Activated T-cell treated with anti-CD3 and anti-CD28 coated beads, Interleukin-2, amount 50 U/mL, for 24 hours (primary cell): Measurements from ENCODE around the gene NT5M.

Experiments used
- DNase-seq: peaks from one replicate; pipeline ENCODE4 v3.0.0-alpha.2; 2020
- H3K27ac Mint-ChIP-seq: 2 replicates; pipeline ENCODE4 v1.8.0; 2020; ENCODE audit warnings: mild to moderate bottlenecking, mixed read lengths
- H3K27me3 Mint-ChIP-seq: 2 replicates; pipeline ENCODE4 v1.8.0; 2020; ENCODE audit warnings: mixed read lengths
- H3K36me3 Mint-ChIP-seq: 2 replicates; pipeline ENCODE4 v1.8.0; 2020; ENCODE audit warnings: low read depth, mixed read lengths
- H3K4me1 Mint-ChIP-seq: 2 replicates; pipeline ENCODE4 v1.8.0; 2020; ENCODE audit warnings: low read depth, mixed read lengths
- H3K4me3 Mint-ChIP-seq: 2 replicates; pipeline ENCODE4 v1.8.0; 2020; ENCODE audit warnings: mild to moderate bottlenecking, moderate library complexity, mixed read lengths
- H3K9me3 Mint-ChIP-seq: 2 replicates; pipeline ENCODE4 v1.8.0; 2020; ENCODE audit warnings: mixed read lengths

Gene NT5M

DNA sequence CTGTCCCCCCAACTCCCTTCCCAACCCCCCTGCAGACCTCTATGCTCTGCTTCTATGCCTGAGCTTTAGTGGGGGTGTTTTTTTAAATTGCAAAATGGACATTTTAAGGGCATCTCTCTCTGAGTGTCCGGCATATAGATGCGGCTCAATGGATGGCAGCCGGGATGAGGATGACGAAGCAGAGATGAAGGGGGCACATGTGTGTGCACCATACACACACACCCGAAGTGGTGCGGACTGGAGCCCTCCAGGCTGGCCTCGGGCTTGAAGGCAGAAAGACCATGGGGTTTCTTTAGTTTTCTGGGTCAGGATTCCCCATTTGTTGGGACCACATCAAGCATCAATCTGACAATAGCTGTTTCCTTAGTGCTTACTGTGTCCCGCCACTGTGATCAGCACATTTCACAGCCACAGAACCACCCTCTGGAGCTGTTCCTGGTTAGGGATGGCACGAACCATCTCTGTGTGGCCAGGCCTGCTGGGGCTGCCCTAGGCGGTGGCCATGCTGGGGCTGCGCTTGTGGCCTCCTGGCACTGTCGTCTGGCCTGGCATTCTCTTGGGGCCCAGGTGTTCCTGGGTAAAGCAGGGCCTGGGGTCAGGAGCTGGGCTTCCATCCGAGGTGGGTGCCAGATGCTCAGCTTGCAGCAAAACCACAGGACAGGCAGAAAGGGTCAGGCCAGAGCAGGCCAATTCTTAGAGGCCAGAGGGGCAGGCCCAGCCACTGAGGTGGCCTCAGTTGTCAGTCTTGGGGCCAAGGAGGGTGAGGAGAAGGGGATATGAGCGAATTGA is 49.9 kb downstream of the NT5M start:
- H3K27ac Mint-ChIP-seq: no peak overlapping the region
- no peaks in the 10 kb centered on the region for H3K36me3 Mint-ChIP-seq
- no peak for DNase-seq
- H3K9me3 Mint-ChIP-seq: no peaks in the 10 kb centered on the region
- no peak overlapping the region for H3K4me3 Mint-ChIP-seq
- peaks cover 4% of the 10 kb centered on the region for H3K4me1 Mint-ChIP-seq
- H3K27me3 Mint-ChIP-seq: no peaks in the 10 kb centered on the region

DNA sequence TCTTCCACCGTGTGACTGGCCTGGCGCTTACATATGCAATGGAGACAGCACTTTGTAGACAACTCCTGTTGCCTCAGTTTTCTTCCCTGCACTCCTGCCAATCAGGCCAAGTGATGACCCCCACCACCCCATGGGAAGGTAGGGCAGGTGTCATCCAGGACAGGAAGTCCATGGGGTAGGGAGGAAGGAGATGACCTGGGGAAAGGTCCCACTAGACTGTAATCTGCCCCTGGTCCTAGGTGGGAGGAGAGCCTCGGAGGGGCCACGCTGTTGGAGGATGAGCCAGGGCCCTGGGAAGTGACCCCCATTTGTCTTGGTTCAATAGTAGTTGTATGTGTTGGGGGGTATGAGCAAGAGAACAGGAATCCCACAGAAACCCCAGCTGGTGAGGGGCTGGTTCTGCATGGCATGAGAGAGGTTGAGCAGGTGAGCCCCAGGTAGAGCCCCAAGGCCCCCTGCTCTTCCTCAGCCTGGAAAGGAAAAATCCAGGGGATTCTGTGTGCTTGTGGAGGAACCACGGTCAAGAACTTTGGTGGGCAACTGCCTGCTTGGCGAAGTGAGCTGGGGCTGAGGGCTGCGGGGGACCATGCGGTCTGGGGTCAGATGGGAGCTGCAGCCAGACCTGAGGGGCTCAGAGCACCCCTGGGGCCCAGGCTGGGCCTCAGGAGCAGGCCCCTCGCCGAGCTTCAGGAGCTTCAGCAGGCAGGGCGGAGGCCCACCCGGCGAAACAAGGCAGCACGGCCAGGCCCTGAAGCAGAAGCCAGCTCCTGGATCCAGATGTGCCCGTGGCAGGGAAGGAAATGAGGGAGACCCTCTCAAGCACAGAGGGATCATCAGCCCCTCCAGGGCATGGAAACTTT is 50.7 kb downstream of the NT5M start:
- H3K4me1 Mint-ChIP-seq: peaks cover 4% of the 10 kb centered on the region
- no peak overlapping the region for H3K27ac Mint-ChIP-seq
- no peak for DNase-seq
- H3K27me3 Mint-ChIP-seq: no peaks in the 10 kb centered on the region
- no peaks in the 10 kb centered on the region for H3K9me3 Mint-ChIP-seq
- no peaks in the 10 kb centered on the region for H3K36me3 Mint-ChIP-seq
- H3K4me3 Mint-ChIP-seq: no peak overlapping the region

- DNase-seq: peak; percentile 83
- no peaks in the 10 kb centered on the region for H3K27me3 Mint-ChIP-seq
- H3K4me1 Mint-ChIP-seq: peaks cover 4% of the 10 kb centered on the region
- H3K36me3 Mint-ChIP-seq: no peaks in the 10 kb centered on the region
- no peak overlapping the region for H3K4me3 Mint-ChIP-seq
- H3K27ac Mint-ChIP-seq: no peak overlapping the region
- H3K9me3 Mint-ChIP-seq: peaks cover 2% of the 10 kb centered on the region
Observed at GRCh38 chr17:17354560-17355349, 51.6 kb downstream of the NT5M start.

DNA sequence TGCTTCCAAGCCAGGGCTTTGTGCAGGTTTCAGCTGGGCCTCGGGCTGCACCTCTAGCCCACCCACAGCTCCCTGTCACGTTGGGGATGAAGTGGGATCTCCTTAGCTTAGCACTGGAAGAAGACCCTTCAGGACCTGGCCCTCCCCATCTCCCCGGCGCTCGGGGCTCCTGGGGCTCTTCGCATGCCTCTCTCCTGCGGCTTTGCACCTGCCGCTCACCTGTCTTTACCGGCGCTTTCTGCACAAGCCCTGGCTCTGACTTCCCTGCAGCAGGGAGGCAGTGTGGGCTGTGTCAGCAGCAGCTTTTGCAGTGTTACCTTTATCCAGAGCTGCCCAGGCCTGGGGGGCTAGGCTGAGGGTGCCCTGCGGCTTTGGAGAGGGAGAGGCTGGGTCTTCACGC is 52.3 kb downstream of the NT5M start:
- DNase-seq: no peak
- H3K4me3 Mint-ChIP-seq: no peak overlapping the region
- H3K9me3 Mint-ChIP-seq: peaks cover 6% of the 10 kb centered on the region
- no peaks in the 10 kb centered on the region for H3K27me3 Mint-ChIP-seq
- H3K36me3 Mint-ChIP-seq: no peaks in the 10 kb centered on the region
- H3K27ac Mint-ChIP-seq: no peak overlapping the region
- H3K4me1 Mint-ChIP-seq: peaks cover 4% of the 10 kb centered on the region

GRCh38 chr17:17356149-17356930 is 53.2 kb downstream of the NT5M start:
- Mint-ChIP-seq H3K9me3 (peaks cover 6% of the 10 kb centered on the region), H3K36me3 (no peaks in the 10 kb centered on the region), H3K27me3 (no peaks in the 10 kb centered on the region), H3K27ac (no peak overlapping the region), H3K4me3 (no peak overlapping the region), H3K4me1 (peaks cover 4% of the 10 kb centered on the region)
- peak; percentile 80 for DNase-seq

GRCh38 chr17:17356931-17357270 is 53.7 kb downstream of the NT5M start:
- Mint-ChIP-seq H3K9me3 (peaks cover 6% of the 10 kb centered on the region), H3K27me3 (no peaks in the 10 kb centered on the region), H3K4me3 (no peak overlapping the region), H3K4me1 (peaks cover 4% of the 10 kb centered on the region), H3K36me3 (no peaks in the 10 kb centered on the region), H3K27ac (no peak overlapping the region)
- DNase-seq: no peak

GRCh38 chr17:17358060-17358751 is 55.0 kb downstream of the NT5M start:
- Mint-ChIP-seq H3K9me3 (peaks cover 6% of the 10 kb centered on the region), H3K36me3 (no peaks in the 10 kb centered on the region), H3K4me1 (peaks cover 4% of the 10 kb centered on the region), H3K27me3 (no peaks in the 10 kb centered on the region), H3K4me3 (no peak overlapping the region), H3K27ac (no peak overlapping the region)
- no peak for DNase-seq

- Mint-ChIP-seq H3K4me1 (peaks cover 4% of the 10 kb centered on the region), H3K27me3 (no peaks in the 10 kb centered on the region), H3K27ac (no peak overlapping the region), H3K4me3 (no peak overlapping the region), H3K36me3 (no peaks in the 10 kb centered on the region), H3K9me3 (peaks cover 6% of the 10 kb centered on the region)
- DNase-seq: no peak
Observed at GRCh38 chr17:17358866-17359265, 55.7 kb downstream of the NT5M start.

GRCh38 chr17:17359271-17359670 is 56.1 kb downstream of the NT5M start:
- H3K4me1 Mint-ChIP-seq: peaks cover 4% of the 10 kb centered on the region
- H3K27me3 Mint-ChIP-seq: no peaks in the 10 kb centered on the region
- no peak overlapping the region for H3K27ac Mint-ChIP-seq
- DNase-seq: no peak
- no peaks in the 10 kb centered on the region for H3K36me3 Mint-ChIP-seq
- no peak overlapping the region for H3K4me3 Mint-ChIP-seq
- H3K9me3 Mint-ChIP-seq: peaks cover 6% of the 10 kb centered on the region

DNA sequence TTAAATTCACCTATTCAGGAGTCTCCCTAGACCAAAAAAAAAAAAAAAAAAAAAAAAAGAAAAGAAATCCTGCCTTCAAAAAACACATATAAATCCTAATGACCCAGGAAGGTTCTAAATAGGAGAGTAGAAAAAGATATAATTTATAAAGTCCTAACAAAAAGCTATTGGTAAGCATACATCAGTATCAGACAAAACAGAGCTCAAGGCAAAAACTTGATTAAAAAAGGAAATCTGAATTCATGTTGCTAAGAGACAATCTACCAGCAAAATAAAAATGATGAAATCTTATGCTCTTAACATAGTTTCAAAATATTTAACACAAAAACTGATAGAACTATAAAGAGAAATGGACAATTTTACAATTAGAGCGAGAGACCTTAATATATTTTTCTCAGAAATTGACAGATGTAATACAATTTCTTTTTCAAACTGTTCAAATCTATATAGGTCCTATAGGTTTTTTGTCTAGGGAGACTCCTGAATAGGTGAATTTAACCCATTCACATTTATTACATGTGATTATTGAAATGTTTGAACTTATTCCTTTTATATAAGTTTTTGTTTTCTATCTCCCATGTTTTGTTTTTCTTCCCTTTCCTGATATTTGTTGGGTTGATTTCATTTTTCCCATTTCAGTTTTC is 57.0 kb downstream of the NT5M start:
- Mint-ChIP-seq H3K27ac (no peak overlapping the region), H3K4me1 (peaks cover 4% of the 10 kb centered on the region), H3K27me3 (no peaks in the 10 kb centered on the region), H3K4me3 (no peak overlapping the region), H3K36me3 (no peaks in the 10 kb centered on the region), H3K9me3 (peaks cover 6% of the 10 kb centered on the region)
- no peak for DNase-seq

GRCh38 chr17:17361543-17361866 is 58.3 kb downstream of the NT5M start:
- Mint-ChIP-seq H3K4me3 (no peak overlapping the region), H3K27ac (no peak overlapping the region), H3K27me3 (no peaks in the 10 kb centered on the region), H3K36me3 (no peaks in the 10 kb centered on the region), H3K4me1 (no peaks in the 10 kb centered on the region), H3K9me3 (peaks cover 6% of the 10 kb centered on the region)
- DNase-seq: no peak

DNA sequence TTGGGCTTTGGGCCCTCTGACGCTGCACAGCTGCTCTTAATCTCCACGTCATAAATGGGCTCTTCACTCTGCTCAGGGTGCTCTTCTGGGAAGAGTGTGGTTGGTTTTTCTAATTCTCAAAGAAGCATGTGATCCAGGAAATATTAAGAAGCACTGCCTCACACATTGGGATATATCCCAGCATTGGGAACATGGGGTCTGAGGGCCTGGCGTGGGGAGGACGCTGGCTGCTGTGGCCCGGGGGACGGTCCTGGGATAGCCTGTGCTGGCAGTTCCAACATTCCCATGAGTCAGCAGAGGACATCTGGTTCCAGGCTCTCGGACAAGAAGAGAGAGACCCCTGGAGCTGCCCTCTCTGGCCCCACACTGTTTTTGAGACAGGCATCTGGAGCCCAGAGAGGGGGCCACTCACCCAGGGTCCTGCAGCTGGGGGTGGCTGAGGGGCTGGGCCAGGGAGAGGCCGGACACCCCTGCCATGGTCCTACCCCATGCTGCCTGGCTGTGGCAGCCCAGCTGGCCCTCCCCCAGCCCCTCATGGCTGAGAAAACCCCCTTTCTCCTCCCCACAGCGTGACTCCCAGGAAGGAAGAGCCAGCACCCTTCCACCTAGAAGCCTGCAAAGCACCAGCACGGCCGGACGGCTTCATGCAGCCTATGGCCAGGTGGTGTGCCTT is 58.8 kb downstream of the NT5M start:
- DNase-seq: no peak
- peaks cover 6% of the 10 kb centered on the region for H3K9me3 Mint-ChIP-seq
- no peaks in the 10 kb centered on the region for H3K36me3 Mint-ChIP-seq
- no peaks in the 10 kb centered on the region for H3K4me1 Mint-ChIP-seq
- H3K4me3 Mint-ChIP-seq: no peak overlapping the region
- H3K27ac Mint-ChIP-seq: no peak overlapping the region
- no peaks in the 10 kb centered on the region for H3K27me3 Mint-ChIP-seq

DNA sequence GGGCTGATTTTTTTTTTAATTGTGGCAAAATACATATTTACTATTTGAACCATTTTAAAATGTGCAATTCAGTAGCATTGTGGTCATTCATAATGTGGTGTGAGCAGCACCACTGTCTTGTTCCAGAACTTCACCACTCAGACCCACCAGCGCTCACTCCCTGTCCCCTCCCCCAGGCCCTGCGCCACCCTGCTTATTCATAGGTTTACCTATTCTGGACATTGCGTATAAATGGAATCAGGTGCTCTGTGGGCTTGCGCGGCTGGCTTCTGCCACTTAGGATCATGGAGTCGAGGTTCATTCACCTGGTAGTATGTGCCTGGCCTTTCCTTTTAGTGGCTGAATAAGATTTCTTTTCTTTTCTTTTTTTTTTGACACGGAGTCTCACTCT is 59.4 kb downstream of the NT5M start:
- DNase-seq: no peak
- Mint-ChIP-seq H3K4me1 (no peaks in the 10 kb centered on the region), H3K27ac (no peak overlapping the region), H3K36me3 (no peaks in the 10 kb centered on the region), H3K4me3 (no peak overlapping the region), H3K9me3 (peaks cover 6% of the 10 kb centered on the region), H3K27me3 (no peaks in the 10 kb centered on the region)
